ENCODE measurements around the gene HNRNPH3. TPM values are rescaled to one million over a fixed set of nuclear protein-coding genes. Genes with fewer than 3 reads are reported as not detected.

HNRNPH3 gene
- total RNA-seq, 3 donors from 2014 or later (not counting 1 experiment from before 2014, with no cell fraction given): 132 to 162 (median 142) TPM

- H3K4me1 Mint-ChIP-seq: no peaks in the 10 kb centered on the region
- no peak for TF ChIP-seq CTCF (IDR thresholded peaks at IDR 0.05)
- intact Hi-C loops (cut with micrococcal nuclease): no loop called here
- no peaks in the 10 kb centered on the region for H3K27me3 Mint-ChIP-seq (ENCODE audit: low read depth in 2 of 2)
- ATAC-seq (no peak), DNase-seq (no peak)
- no peak overlapping the region for H3K4me3 ChIP-seq (ENCODE audit: low read length)
- H3K36me3 ChIP-seq (ENCODE audit: control insufficient read depth, insufficient read depth, low read length): peaks cover 34% of the 10 kb centered on the region
- no peak overlapping the region for H3K27ac ChIP-seq (ENCODE audit: low read length)
- no peak overlapping the region for H3K27ac Mint-ChIP-seq
- no peak overlapping the region for H3K4me3 Mint-ChIP-seq
- no CpG with 5 or more reads among the region's 6 CpGs for WGBS (ENCODE audit: insufficient coverage)
- H3K4me1 ChIP-seq (ENCODE audit: control insufficient read depth, insufficient read depth, low read length): no peaks in the 10 kb centered on the region
- no peaks in the 10 kb centered on the region for H3K27me3 ChIP-seq (ENCODE audit: control insufficient read depth, insufficient read depth, low read length)
- H3K9me3 ChIP-seq (ENCODE audit: control insufficient read depth, insufficient read depth, low read length): no peaks in the 10 kb centered on the region
- no peaks in the 10 kb centered on the region for H3K9me3 Mint-ChIP-seq
- peaks cover 5% of the 10 kb centered on the region for H3K36me3 Mint-ChIP-seq
Measured at GRCh38 chr10:68359189-68359588, 27.3 kb downstream of the HNRNPH3 start.

GRCh38 chr10:68362590-68362989 is 30.7 kb downstream of the HNRNPH3 start:
- Mint-ChIP-seq H3K27me3 (ENCODE audit: low read depth in 2 of 2) (no peaks in the 10 kb centered on the region), H3K36me3 (peaks cover 5% of the 10 kb centered on the region), H3K4me1 (no peaks in the 10 kb centered on the region), H3K4me3 (no peak overlapping the region), H3K27ac (no peak overlapping the region), H3K9me3 (no peaks in the 10 kb centered on the region)
- Histone ChIP-seq H3K27ac (ENCODE audit: low read length) (no peak overlapping the region), H3K27me3 (ENCODE audit: control insufficient read depth, insufficient read depth, low read length) (no peaks in the 10 kb centered on the region), H3K9me3 (ENCODE audit: control insufficient read depth, insufficient read depth, low read length) (no peaks in the 10 kb centered on the region), H3K4me3 (ENCODE audit: low read length) (no peak overlapping the region), H3K4me1 (ENCODE audit: control insufficient read depth, insufficient read depth, low read length) (no peaks in the 10 kb centered on the region), H3K36me3 (ENCODE audit: control insufficient read depth, insufficient read depth, low read length) (peaks cover 30% of the 10 kb centered on the region)
- WGBS (ENCODE audit: insufficient coverage): 25% methylated on average over 1 of the region's 3 CpGs
- DNase-seq (no peak), ATAC-seq (no peak)
- intact Hi-C loops (cut with micrococcal nuclease): no loop called here
- no peak for TF ChIP-seq CTCF (IDR thresholded peaks at IDR 0.05)

GRCh38 chr10:68364101-68364886 is 32.4 kb downstream of the HNRNPH3 start:
- no peaks in the 10 kb centered on the region for H3K4me1 ChIP-seq (ENCODE audit: control insufficient read depth, insufficient read depth, low read length)
- no peak overlapping the region for H3K27ac ChIP-seq (ENCODE audit: low read length)
- ATAC-seq (no peak), DNase-seq (no peak)
- Mint-ChIP-seq H3K9me3 (no peaks in the 10 kb centered on the region), H3K36me3 (peaks cover 5% of the 10 kb centered on the region), H3K27ac (no peak overlapping the region), H3K27me3 (ENCODE audit: low read depth in 2 of 2) (no peaks in the 10 kb centered on the region), H3K4me3 (no peak overlapping the region), H3K4me1 (no peaks in the 10 kb centered on the region)
- no peak for TF ChIP-seq CTCF (IDR thresholded peaks at IDR 0.05)
- H3K9me3 ChIP-seq (ENCODE audit: control insufficient read depth, insufficient read depth, low read length): no peaks in the 10 kb centered on the region
- H3K4me3 ChIP-seq (ENCODE audit: low read length): no peak overlapping the region
- peaks cover 27% of the 10 kb centered on the region for H3K36me3 ChIP-seq (ENCODE audit: control insufficient read depth, insufficient read depth, low read length)
- intact Hi-C loops (cut with micrococcal nuclease): no loop called here
- WGBS (ENCODE audit: insufficient coverage): 88% methylated on average over 2 of the region's 3 CpGs
- no peaks in the 10 kb centered on the region for H3K27me3 ChIP-seq (ENCODE audit: control insufficient read depth, insufficient read depth, low read length)

- H3K27me3 Mint-ChIP-seq (ENCODE audit: low read depth in 2 of 2): no peaks in the 10 kb centered on the region
- DNase-seq: no peak
- TF ChIP-seq CTCF (IDR thresholded peaks at IDR 0.05): no peak
Measured at GRCh38 chr10:68365611-68366010, 33.7 kb downstream of the HNRNPH3 start.

More at GRCh38 chr10:68365611-68366010, 33.7 kb downstream of the HNRNPH3 start:
- Histone ChIP-seq H3K4me1 (ENCODE audit: control insufficient read depth, insufficient read depth, low read length) (no peaks in the 10 kb centered on the region), H3K27ac (ENCODE audit: low read length) (no peak overlapping the region), H3K36me3 (ENCODE audit: control insufficient read depth, insufficient read depth, low read length) (peaks cover 27% of the 10 kb centered on the region), H3K9me3 (ENCODE audit: control insufficient read depth, insufficient read depth, low read length) (no peaks in the 10 kb centered on the region), H3K4me3 (ENCODE audit: low read length) (no peak overlapping the region), H3K27me3 (ENCODE audit: control insufficient read depth, insufficient read depth, low read length) (no peaks in the 10 kb centered on the region)
- ATAC-seq: no peak
- H3K4me1 Mint-ChIP-seq: no peaks in the 10 kb centered on the region
- intact Hi-C loops (cut with micrococcal nuclease): no loop called here
- H3K36me3 Mint-ChIP-seq: peaks cover 10% of the 10 kb centered on the region
- H3K27ac Mint-ChIP-seq: no peak overlapping the region
- H3K9me3 Mint-ChIP-seq: no peaks in the 10 kb centered on the region
- 100% methylated on average over 1 of the region's 2 CpGs for WGBS (ENCODE audit: insufficient coverage)
- no peak overlapping the region for H3K4me3 Mint-ChIP-seq

Data from natural killer cell (primary cell).